Activated CD8-positive, alpha-beta T cell treated with anti-CD3 and anti-CD28 coated beads for 36 hours (primary cell): ENCODE results near the gene HPCAL4. TPM values are rescaled to one million over a fixed set of nuclear protein-coding genes. Genes with fewer than 3 reads are reported as not detected.

Experiments
- ATAC-seq: fragments of 200-7000 bp; cut with Tn5 transposase; one replicate; pipeline ENCODE4 v1.10.0; 2021; ENCODE audit warnings: mild to moderate bottlenecking, moderate library complexity
- CTCF ChIA-PET: fragments of 350-600 bp; sonication (Branson Sonifier 250); formaldehyde crosslinking; loops from one replicate; lab custom pipeline; 2021; ENCODE audit warnings: antibody characterized with exemption; lab: Charles Lee
- POLR2A ChIA-PET: fragments of 350-600 bp; sonication (Branson Sonifier 250); formaldehyde crosslinking; loops from one replicate; lab custom pipeline; 2021; ENCODE audit warnings: antibody characterized with exemption; lab: Charles Lee
- DNase-seq: peaks from one replicate; pipeline ENCODE4 v3.0.0-alpha.2; 2020
- H3K27ac Mint-ChIP-seq: one replicate; pipeline ENCODE4 v1.8.0; 2021; ENCODE audit warnings: mild to moderate bottlenecking, mixed read lengths
- H3K27me3 Mint-ChIP-seq: one replicate; pipeline ENCODE4 v1.8.0; 2021; ENCODE audit warnings: mixed read lengths
- H3K36me3 Mint-ChIP-seq: one replicate; pipeline ENCODE4 v1.8.0; 2021; ENCODE audit warnings: low read depth, mixed read lengths
- H3K4me1 Mint-ChIP-seq: one replicate; pipeline ENCODE4 v1.8.0; 2021; ENCODE audit warnings: low read depth, mixed read lengths
- H3K4me3 Mint-ChIP-seq: one replicate; pipeline ENCODE4 v1.8.0; 2021; ENCODE audit warnings: mild to moderate bottlenecking, moderate library complexity, mixed read lengths
- H3K9me3 Mint-ChIP-seq: one replicate; pipeline ENCODE4 v1.8.0; 2021; ENCODE audit warnings: mixed read lengths
- intact Hi-C: fragments of 100-400 bp; cut with micrococcal nuclease; formaldehyde crosslinking; loops from one replicate; pipeline ENCODE4 v1.10.0; 2022
- total RNA-seq, 2 experiments: library from RNA; stranded (reverse); gene quantifications; one replicate each; pipeline ENCODE4 v1.2.3, GENCODE V29; 2021
- TF ChIP-seq, protein P1 (sequence below): fragments of 200-600 bp; IDR thresholded peaks from one replicate; pipeline ENCODE4 v1.8.0; 2022; ENCODE audit warnings: antibody characterized with exemption, mild to moderate bottlenecking

HPCAL4 gene
- total RNA-seq, 2 experiments from 2014 or later: 2.8 to 3.0 TPM

DNA sequence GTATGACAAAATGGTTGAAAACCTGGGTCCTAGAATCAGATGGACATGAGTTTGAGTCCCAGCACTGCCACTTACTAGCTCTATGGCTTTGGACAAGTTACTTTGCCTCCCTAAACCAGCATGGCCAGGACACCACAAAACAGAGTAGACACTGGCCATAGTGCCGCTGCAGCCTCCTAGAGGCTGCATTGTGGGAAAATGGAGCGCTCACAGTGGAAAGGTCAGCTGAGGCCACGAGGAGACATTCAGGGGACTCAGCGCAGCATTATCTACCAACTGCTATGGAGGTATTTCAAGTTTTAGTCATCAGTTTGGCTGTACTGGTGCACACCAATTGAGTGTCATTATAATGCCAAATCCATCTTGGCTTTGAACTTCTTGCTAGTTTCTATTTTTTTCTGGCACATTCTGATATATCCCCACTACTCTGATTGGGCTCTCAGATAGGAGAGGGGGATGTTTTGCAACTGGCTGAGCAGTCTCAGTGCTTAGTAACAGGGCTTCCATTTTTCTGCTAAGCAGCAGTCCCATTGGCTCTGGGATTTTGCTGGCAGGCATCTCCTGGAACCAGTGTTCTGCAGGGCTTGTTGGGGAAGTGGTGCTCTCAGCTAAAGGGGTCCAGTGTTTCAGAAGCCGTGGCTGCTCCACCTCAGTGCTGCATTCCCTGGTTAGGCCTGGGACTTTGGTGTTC is 35.5 kb downstream of the HPCAL4 start:
- ATAC-seq: no peak
- H3K27me3 Mint-ChIP-seq: peaks cover 10% of the 10 kb centered on the region
- intact Hi-C loops: no loop called here
- CTCF ChIA-PET: interaction anchor here (0.8 to 11.2 kb wide), 7 partner anchors 12 to 71 kb away, joined by 3 to 329 read pairs (median 5); partner anchors contain the start of gene NT5C1A
- H3K4me1 Mint-ChIP-seq: peaks cover 11% of the 10 kb centered on the region
- H3K4me3 Mint-ChIP-seq: no peak overlapping the region
- H3K36me3 Mint-ChIP-seq: no peaks in the 10 kb centered on the region
- no peak overlapping the region for H3K27ac Mint-ChIP-seq
- POLR2A ChIA-PET: interaction anchor here (1.2 kb wide), 1 partner anchor 11 kb away, joined by 5 read pairs; no protein-coding TSS in a partner anchor
- no peaks in the 10 kb centered on the region for H3K9me3 Mint-ChIP-seq
- TF ChIP-seq, protein P1, sequence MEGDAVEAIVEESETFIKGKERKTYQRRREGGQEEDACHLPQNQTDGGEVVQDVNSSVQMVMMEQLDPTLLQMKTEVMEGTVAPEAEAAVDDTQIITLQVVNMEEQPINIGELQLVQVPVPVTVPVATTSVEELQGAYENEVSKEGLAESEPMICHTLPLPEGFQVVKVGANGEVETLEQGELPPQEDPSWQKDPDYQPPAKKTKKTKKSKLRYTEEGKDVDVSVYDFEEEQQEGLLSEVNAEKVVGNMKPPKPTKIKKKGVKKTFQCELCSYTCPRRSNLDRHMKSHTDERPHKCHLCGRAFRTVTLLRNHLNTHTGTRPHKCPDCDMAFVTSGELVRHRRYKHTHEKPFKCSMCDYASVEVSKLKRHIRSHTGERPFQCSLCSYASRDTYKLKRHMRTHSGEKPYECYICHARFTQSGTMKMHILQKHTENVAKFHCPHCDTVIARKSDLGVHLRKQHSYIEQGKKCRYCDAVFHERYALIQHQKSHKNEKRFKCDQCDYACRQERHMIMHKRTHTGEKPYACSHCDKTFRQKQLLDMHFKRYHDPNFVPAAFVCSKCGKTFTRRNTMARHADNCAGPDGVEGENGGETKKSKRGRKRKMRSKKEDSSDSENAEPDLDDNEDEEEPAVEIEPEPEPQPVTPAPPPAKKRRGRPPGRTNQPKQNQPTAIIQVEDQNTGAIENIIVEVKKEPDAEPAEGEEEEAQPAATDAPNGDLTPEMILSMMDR: no peak
- no peak for DNase-seq

DNA sequence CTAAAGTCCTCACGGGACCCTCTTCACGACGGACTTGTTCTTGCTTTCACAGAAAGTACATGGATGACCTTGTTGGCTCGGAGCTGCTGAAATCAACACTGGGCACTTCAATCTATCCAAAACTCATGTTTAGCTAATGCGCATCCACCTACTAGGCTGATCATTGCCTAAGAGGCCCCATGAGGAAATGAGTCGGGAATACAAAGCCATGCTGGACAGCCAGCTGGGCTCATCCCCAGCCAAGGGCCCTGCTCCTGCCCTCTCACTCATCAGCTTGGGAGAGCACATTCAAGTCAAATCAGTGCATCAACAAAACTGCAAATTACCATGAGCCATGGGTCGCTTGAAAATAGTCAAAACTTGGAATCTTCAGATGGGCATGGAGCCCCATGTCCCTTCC is 36.9 kb downstream of the HPCAL4 start:
- no peaks in the 10 kb centered on the region for H3K9me3 Mint-ChIP-seq
- CTCF ChIA-PET: interaction anchor here (0.6 to 11.2 kb wide), 22 partner anchors 16 to 299 kb away, joined by 3 to 329 read pairs (median 4); partner anchors contain the start of gene NT5C1A
- intact Hi-C loops: no loop called here

DNA sequence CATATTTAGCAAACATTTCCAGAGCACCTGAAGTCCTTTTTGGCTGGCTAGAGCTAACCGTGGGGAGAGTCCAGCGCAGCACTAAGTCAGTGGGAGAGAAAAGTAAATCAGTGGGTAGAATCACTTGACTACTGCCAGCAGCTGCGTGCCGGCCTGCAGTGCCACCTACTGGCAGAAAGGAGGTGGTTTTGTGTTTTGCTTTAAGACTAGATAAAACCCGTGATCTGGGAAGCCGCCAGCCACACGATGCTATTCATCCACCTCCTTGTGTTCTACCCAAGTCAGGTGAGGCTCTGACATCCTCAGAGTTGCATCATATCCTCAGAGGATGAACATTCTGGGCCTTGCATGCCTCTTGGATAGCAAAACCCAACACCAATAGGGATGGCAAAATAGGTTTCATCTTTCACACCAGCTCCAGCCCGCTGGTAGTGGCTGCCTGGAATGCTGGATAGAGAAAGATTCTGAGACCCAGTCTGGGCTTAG is 37.6 kb downstream of the HPCAL4 start:
- Mint-ChIP-seq H3K4me1 (peaks cover 11% of the 10 kb centered on the region), H3K4me3 (no peak overlapping the region), H3K27ac (no peak overlapping the region), H3K27me3 (peaks cover 8% of the 10 kb centered on the region), H3K9me3 (no peaks in the 10 kb centered on the region), H3K36me3 (no peaks in the 10 kb centered on the region)
- ChIA-PET CTCF (interaction anchor here (0.5 to 11.2 kb wide), 31 partner anchors 9 to 298 kb away, joined by 3 to 329 read pairs (median 3); partner anchors contain the start of genes NT5C1A and PPIE), POLR2A (interaction anchor here (1.5 to 1.6 kb wide), 2 partner anchors 13 to 49 kb away, joined by 3 read pairs; no protein-coding TSS in a partner anchor)
- intact Hi-C loops: no loop called here
- TF ChIP-seq, protein P1: peak; percentile 76
- DNase-seq (peak; percentile 92), ATAC-seq (peak; percentile 79)

More for the DNA sequence above, 36.9 kb downstream of the HPCAL4 start:
- Mint-ChIP-seq H3K4me1 (peaks cover 11% of the 10 kb centered on the region), H3K4me3 (no peak overlapping the region), H3K27ac (no peak overlapping the region), H3K36me3 (no peaks in the 10 kb centered on the region), H3K27me3 (peaks cover 8% of the 10 kb centered on the region)
- no peak for ATAC-seq
- no peak for DNase-seq
- POLR2A ChIA-PET: interaction anchor here (1.6 kb wide), 1 partner anchor 12 kb away, joined by 3 read pairs; no protein-coding TSS in a partner anchor
- TF ChIP-seq, protein P1: no peak

DNA sequence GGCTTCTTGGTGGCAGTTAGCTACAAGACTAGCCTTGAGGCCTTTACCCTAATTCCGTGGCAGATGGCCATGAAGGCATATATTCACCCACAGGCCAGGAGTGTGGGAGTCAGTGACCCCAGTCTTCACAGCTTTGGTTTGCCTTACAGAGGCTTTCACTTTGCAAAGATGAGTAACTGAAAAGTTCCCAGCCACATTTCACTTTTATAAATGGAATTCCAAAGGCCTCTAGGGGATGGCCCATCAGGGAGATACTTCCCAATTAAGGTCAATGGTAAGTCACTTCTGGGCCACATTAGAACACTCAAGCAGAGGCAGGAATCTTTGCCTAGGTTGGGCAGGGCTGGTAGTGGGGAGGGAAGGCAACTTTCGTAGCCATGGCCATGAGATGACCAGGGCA is 38.7 kb downstream of the HPCAL4 start:
- H3K27me3 Mint-ChIP-seq: peaks cover 8% of the 10 kb centered on the region
- no peaks in the 10 kb centered on the region for H3K9me3 Mint-ChIP-seq
- POLR2A ChIA-PET: interaction anchor here (1.5 kb wide), 1 partner anchor 48 kb away, joined by 3 read pairs; no protein-coding TSS in a partner anchor
- no peaks in the 10 kb centered on the region for H3K36me3 Mint-ChIP-seq
- DNase-seq (no peak), ATAC-seq (no peak)
- CTCF ChIA-PET: interaction anchor here (0.8 to 11.2 kb wide), 12 partner anchors 14 to 72 kb away, joined by 3 to 329 read pairs (median 4); partner anchors contain the start of genes HEYL and NT5C1A
- H3K4me3 Mint-ChIP-seq: no peak overlapping the region
- TF ChIP-seq, protein P1: no peak
- H3K4me1 Mint-ChIP-seq: peaks cover 6% of the 10 kb centered on the region
- intact Hi-C loops: loop anchor here (1.0 kb wide), 1 partner anchor 46 kb away; no protein-coding TSS in a partner anchor
- H3K27ac Mint-ChIP-seq: no peak overlapping the region
